ENCODE results near the gene PSTPIP2. TPM values are rescaled to one million over a fixed set of nuclear protein-coding genes. Genes with fewer than 3 reads are reported as not detected.
"Not testable (repeated sequence)": the region's sequence is repeated elsewhere in the genome, so short reads cannot be mapped to it uniquely, and the experiment has no call there.

Gene PSTPIP2
- polyA plus RNA-seq, 1 donor from 2014 or later, result 0.98 TPM

DNA sequence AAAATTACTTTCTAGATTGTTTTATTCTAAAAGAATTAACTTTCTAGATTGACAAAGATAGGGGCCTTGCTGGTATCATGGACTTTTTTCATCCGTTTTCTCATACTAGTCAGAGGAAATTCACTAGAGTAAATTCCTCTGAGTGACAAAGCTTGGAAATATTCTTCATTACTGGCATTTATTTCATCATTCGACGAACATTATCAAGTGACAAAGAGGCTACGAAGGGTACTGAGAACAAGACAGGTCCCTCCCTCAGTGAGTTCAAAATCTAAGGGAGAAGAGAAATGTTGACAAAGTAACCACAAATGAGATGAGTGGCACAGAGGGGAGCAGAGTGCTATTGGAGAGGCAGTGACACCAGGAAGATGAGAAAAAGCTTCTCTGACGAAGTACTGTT lies 109.2 kb downstream of the PSTPIP2 start:
- no peak overlapping the region for H3K4me3 ChIP-seq (ENCODE audit: low read length)
- peaks cover 21% of the 10 kb centered on the region for H3K79me2 ChIP-seq (replicated peaks; ENCODE audit: insufficient read depth, low read length)
- TF ChIP-seq EP300 (conservative IDR thresholded peaks at IDR 0.05; ENCODE audit: poor library complexity, severe bottlenecking) (no peak), TAF1 (IDR thresholded peaks at IDR 0.05; ENCODE audit: low read depth) (no peak), EZH2 (IDR thresholded peaks at IDR 0.05; ENCODE audit: borderline replicate concordance, insufficient read depth, low read length, poor library complexity, severe bottlenecking) (no peak), MXI1 (conservative IDR thresholded peaks at IDR 0.05; ENCODE audit: poor library complexity, severe bottlenecking) (no peak), POLR2AphosphoS5 (IDR thresholded peaks at IDR 0.05) (no peak), RAD21 (conservative IDR thresholded peaks at IDR 0.05) (no peak), SMC3 (conservative IDR thresholded peaks at IDR 0.05; ENCODE audit: poor library complexity) (no peak)
- TF ChIP-seq, protein P1, sequence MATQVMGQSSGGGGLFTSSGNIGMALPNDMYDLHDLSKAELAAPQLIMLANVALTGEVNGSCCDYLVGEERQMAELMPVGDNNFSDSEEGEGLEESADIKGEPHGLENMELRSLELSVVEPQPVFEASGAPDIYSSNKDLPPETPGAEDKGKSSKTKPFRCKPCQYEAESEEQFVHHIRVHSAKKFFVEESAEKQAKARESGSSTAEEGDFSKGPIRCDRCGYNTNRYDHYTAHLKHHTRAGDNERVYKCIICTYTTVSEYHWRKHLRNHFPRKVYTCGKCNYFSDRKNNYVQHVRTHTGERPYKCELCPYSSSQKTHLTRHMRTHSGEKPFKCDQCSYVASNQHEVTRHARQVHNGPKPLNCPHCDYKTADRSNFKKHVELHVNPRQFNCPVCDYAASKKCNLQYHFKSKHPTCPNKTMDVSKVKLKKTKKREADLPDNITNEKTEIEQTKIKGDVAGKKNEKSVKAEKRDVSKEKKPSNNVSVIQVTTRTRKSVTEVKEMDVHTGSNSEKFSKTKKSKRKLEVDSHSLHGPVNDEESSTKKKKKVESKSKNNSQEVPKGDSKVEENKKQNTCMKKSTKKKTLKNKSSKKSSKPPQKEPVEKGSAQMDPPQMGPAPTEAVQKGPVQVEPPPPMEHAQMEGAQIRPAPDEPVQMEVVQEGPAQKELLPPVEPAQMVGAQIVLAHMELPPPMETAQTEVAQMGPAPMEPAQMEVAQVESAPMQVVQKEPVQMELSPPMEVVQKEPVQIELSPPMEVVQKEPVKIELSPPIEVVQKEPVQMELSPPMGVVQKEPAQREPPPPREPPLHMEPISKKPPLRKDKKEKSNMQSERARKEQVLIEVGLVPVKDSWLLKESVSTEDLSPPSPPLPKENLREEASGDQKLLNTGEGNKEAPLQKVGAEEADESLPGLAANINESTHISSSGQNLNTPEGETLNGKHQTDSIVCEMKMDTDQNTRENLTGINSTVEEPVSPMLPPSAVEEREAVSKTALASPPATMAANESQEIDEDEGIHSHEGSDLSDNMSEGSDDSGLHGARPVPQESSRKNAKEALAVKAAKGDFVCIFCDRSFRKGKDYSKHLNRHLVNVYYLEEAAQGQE (IDR thresholded peaks at IDR 0.05; ENCODE audit: borderline replicate concordance), result no peak
- TF ChIP-seq, protein P2, sequence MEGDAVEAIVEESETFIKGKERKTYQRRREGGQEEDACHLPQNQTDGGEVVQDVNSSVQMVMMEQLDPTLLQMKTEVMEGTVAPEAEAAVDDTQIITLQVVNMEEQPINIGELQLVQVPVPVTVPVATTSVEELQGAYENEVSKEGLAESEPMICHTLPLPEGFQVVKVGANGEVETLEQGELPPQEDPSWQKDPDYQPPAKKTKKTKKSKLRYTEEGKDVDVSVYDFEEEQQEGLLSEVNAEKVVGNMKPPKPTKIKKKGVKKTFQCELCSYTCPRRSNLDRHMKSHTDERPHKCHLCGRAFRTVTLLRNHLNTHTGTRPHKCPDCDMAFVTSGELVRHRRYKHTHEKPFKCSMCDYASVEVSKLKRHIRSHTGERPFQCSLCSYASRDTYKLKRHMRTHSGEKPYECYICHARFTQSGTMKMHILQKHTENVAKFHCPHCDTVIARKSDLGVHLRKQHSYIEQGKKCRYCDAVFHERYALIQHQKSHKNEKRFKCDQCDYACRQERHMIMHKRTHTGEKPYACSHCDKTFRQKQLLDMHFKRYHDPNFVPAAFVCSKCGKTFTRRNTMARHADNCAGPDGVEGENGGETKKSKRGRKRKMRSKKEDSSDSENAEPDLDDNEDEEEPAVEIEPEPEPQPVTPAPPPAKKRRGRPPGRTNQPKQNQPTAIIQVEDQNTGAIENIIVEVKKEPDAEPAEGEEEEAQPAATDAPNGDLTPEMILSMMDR (IDR thresholded peaks at IDR 0.05; ENCODE audit: poor library complexity, severe bottlenecking), result no peak
- H4K20me1 ChIP-seq (ENCODE audit: insufficient read depth), result no peaks in the 10 kb centered on the region
- no peak overlapping the region for H3K27ac ChIP-seq (ENCODE audit: low read length)
- no peaks in the 10 kb centered on the region for H3K9me3 ChIP-seq (ENCODE audit: low read length)
- no peaks in the 10 kb centered on the region for H3K36me3 ChIP-seq (ENCODE audit: insufficient read depth, low read length)
- no peaks in the 10 kb centered on the region for H3K9me2 ChIP-seq (ENCODE audit: insufficient read depth, low read length)
- H3F3A ChIP-seq (ENCODE audit: insufficient read depth, low read length, poor library complexity, severe bottlenecking), result no peaks in the 10 kb centered on the region
- H3K4me2 ChIP-seq (ENCODE audit: low read length), result no peak overlapping the region
- no peak overlapping the region for H3K9ac ChIP-seq (ENCODE audit: low read length)
- no peaks in the 10 kb centered on the region for H3K27me3 ChIP-seq (ENCODE audit: insufficient read depth, low read depth, low read length)
- H2AFZ ChIP-seq (ENCODE audit: low read depth, low read length), result no peak overlapping the region

DNA sequence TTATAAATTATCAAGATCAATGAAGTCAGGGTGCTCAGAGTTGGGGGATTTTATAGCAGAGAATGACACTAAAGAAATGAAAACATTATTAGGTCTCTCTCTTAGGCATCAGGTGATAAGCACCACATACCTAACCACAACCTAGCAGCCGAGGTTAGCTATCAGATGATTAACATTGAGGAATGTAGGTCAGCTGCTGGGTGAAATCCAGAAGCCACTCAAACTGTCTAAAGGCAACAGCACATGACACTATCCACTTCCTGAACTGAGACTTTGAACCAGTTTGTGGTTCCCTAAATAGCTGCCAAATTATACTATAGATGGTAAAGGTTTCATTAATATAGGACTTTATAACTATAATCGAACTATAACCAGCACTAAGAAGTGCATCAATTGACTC lies 109.6 kb downstream of the PSTPIP2 start:
- Histone ChIP-seq H3K9me2 (ENCODE audit: insufficient read depth, low read length) (no peaks in the 10 kb centered on the region), H3K27ac (ENCODE audit: low read length) (no peak overlapping the region), H2AFZ (ENCODE audit: low read depth, low read length) (no peak overlapping the region), H3K79me2 (replicated peaks; ENCODE audit: insufficient read depth, low read length) (peaks cover 21% of the 10 kb centered on the region), H3K4me2 (ENCODE audit: low read length) (no peak overlapping the region), H3F3A (ENCODE audit: insufficient read depth, low read length, poor library complexity, severe bottlenecking) (no peaks in the 10 kb centered on the region), H3K9me3 (ENCODE audit: low read length) (no peaks in the 10 kb centered on the region), H3K9ac (ENCODE audit: low read length) (no peak overlapping the region), H3K27me3 (ENCODE audit: insufficient read depth, low read depth, low read length) (no peaks in the 10 kb centered on the region), H3K4me3 (ENCODE audit: low read length) (no peak overlapping the region), H3K36me3 (ENCODE audit: insufficient read depth, low read length) (no peaks in the 10 kb centered on the region), H4K20me1 (ENCODE audit: insufficient read depth) (no peaks in the 10 kb centered on the region)
- TF ChIP-seq EP300 (conservative IDR thresholded peaks at IDR 0.05; ENCODE audit: poor library complexity, severe bottlenecking), result no peak
- TF ChIP-seq TAF1 (IDR thresholded peaks at IDR 0.05; ENCODE audit: low read depth), result no peak
- TF ChIP-seq EZH2 (IDR thresholded peaks at IDR 0.05; ENCODE audit: borderline replicate concordance, insufficient read depth, low read length, poor library complexity, severe bottlenecking), result no peak
- no peak for TF ChIP-seq MXI1 (conservative IDR thresholded peaks at IDR 0.05; ENCODE audit: poor library complexity, severe bottlenecking)
- TF ChIP-seq SMC3 (conservative IDR thresholded peaks at IDR 0.05; ENCODE audit: poor library complexity), result no peak
- TF ChIP-seq, protein P1 (IDR thresholded peaks at IDR 0.05; ENCODE audit: borderline replicate concordance), result no peak
- no peak for TF ChIP-seq RAD21 (conservative IDR thresholded peaks at IDR 0.05)
- no peak for TF ChIP-seq POLR2AphosphoS5 (IDR thresholded peaks at IDR 0.05)
- TF ChIP-seq, protein P2 (IDR thresholded peaks at IDR 0.05; ENCODE audit: poor library complexity, severe bottlenecking), result no peak

DNA sequence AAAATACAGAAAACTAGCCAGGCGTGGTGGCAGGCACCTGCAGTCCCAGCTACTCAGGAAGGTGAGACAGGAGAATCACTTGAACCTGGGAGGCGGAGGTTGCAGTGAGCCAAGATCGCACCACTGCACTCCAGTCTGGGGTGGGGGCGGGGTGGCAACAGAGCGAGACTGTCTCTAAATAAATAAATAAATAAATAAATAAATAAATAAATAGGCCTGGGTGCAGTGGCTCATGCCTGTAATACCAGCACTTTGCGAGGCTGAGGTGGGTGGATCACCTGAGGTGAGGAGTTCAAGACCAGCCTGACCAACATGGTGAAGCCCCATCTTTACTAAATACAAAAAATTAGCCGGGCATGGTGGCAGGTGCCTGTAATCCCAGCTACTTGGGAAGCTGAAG lies 112.6 kb downstream of the PSTPIP2 start:
- not testable (repeated sequence) for H3K9me3 ChIP-seq (ENCODE audit: low read length); H3K4me3 ChIP-seq (ENCODE audit: low read length); H3K9me2 ChIP-seq (ENCODE audit: insufficient read depth, low read length); H3K4me2 ChIP-seq (ENCODE audit: low read length); H3K27me3 ChIP-seq (ENCODE audit: insufficient read depth, low read depth, low read length); H3K27ac ChIP-seq (ENCODE audit: low read length); H3K36me3 ChIP-seq (ENCODE audit: insufficient read depth, low read length); H2AFZ ChIP-seq (ENCODE audit: low read depth, low read length); H3K9ac ChIP-seq (ENCODE audit: low read length); H3K79me2 ChIP-seq (replicated peaks; ENCODE audit: insufficient read depth, low read length); H3F3A ChIP-seq (ENCODE audit: insufficient read depth, low read length, poor library complexity, severe bottlenecking); H4K20me1 ChIP-seq (ENCODE audit: insufficient read depth)
